HCT116 (cell line): ENCODE results near the gene UBE4A. TPM values are rescaled to one million over a fixed set of nuclear protein-coding genes. Genes with fewer than 3 reads are reported as not detected.

Source experiments
- ATAC-seq: fragments of 200-7000 bp; cut with Tn5 transposase; 2 replicates; pipeline ENCODE4 v1.9.1; 2020; ENCODE audit warnings: mild to moderate bottlenecking, moderate library complexity
- BruUV-seq: library from RNA; stranded (reverse); fragments of 400-500 nt; replicated peaks from 2 replicates; lab custom pipeline; 2021; lab: Mats Ljungman, UMichigan
- CTCF ChIA-PET: fragments of 300-600 bp; sonication (Branson Sonifier 250); formaldehyde crosslinking; loops from one replicate; lab custom pipeline; 2021; ENCODE audit warnings: antibody characterized with exemption; lab: Charles Lee
- POLR2A ChIA-PET: fragments of 300-600, 350-600 bp; sonication (Branson Sonifier 250); formaldehyde crosslinking; loops from one replicate; lab custom pipeline; 2021; ENCODE audit warnings: antibody characterized with exemption; lab: Charles Lee
- RAD21 ChIA-PET, 2 experiments: fragments of 300-600 bp; sonication (Branson Sonifier 250); formaldehyde crosslinking; loops; one replicate each; lab custom pipeline; 2023; ENCODE audit warnings: low total read pairs in 2 of 2; ENCODE audit not compliant: uncharacterized antibody in 2 of 2, unreplicated experiment in 2 of 2, low non-redundant PET in 1 of 2; lab: Charles Lee
- DNase-seq: peaks from one replicate; pipeline ENCODE4 v3.0.0-alpha.2; 2010; ENCODE audit warnings: low read depth, low spot score
- H2AFZ ChIP-seq: fragments of 200-600 bp; shearing (Covaris generic), sonication (generic); 2 replicates; pipeline ENCODE4 v1.6.1; 2017; ENCODE audit warnings: low read depth, mixed run types, mixed read lengths, antibody characterized with exemption, low read length; ENCODE audit not compliant: poor library complexity, severe bottlenecking
- H3K27ac ChIP-seq: 2 replicates; pipeline ENCODE4 v1.5.1; 2012; ENCODE audit warnings: low read depth, low read length
- H3K27me3 ChIP-seq: fragments of 200-600 bp; sonication (generic); 2 replicates; pipeline ENCODE4 v1.6.1; 2016; ENCODE audit warnings: mixed run types, low read length, mixed read lengths; ENCODE audit not compliant: insufficient read depth
- H3K36me3 ChIP-seq, 2 experiments: fragments of 200-500 bp in 1 of 2; fragments of 200-600 bp in 1 of 2; sonication (Bioruptor generic) in 1 of 2; sonication (generic) in 1 of 2; 2 replicates each; pipeline versions ENCODE4 v1.5.1 to v1.6.1; 2014 to 2016; ENCODE audit warnings: low read length in 2 of 2, inconsistent platforms in 1 of 2, mixed read lengths in 1 of 2, mixed run types in 1 of 2; ENCODE audit not compliant: insufficient read depth in 2 of 2, control insufficient read depth in 1 of 2
- H3K4me1 ChIP-seq, 2 experiments: fragments of 200-600 bp in 1 of 2; sonication (generic) in 1 of 2; 2 replicates each; pipeline versions ENCODE4 v1.5.1 to v1.6.1; 2012 to 2017; ENCODE audit warnings: low read length in 2 of 2, inconsistent platforms in 1 of 2, mild to moderate bottlenecking in 1 of 2, mixed read lengths in 1 of 2, mixed run types in 1 of 2, moderate library complexity in 1 of 2; ENCODE audit not compliant: insufficient read depth in 2 of 2, control insufficient read depth in 1 of 2
- H3K4me2 ChIP-seq: fragments of 200-600 bp; sonication (generic); 2 replicates; pipeline ENCODE4 v1.6.1; 2017; ENCODE audit warnings: mixed run types, low read length, mixed read lengths
- H3K4me3 ChIP-seq, 2 experiments: fragments of 200-600 bp in 1 of 2; sonication (generic) in 1 of 2; replicated peaks in 1 of 2; 2 replicates each; pipeline ENCODE4 v1.5.1; 2011 to 2016; ENCODE audit warnings: low read length in 2 of 2, control low read depth in 1 of 2, low read depth in 1 of 2, mild to moderate bottlenecking in 1 of 2, mixed read lengths in 1 of 2, mixed run types in 1 of 2
- H3K79me2 ChIP-seq: fragments of 200-600 bp; sonication (generic); 2 replicates; pipeline ENCODE4 v1.6.1; 2017; ENCODE audit warnings: mild to moderate bottlenecking, mixed run types, low read length, moderate library complexity, mixed read lengths; ENCODE audit not compliant: insufficient read depth
- H3K9ac ChIP-seq: fragments of 200-600 bp; sonication (generic); 2 replicates; pipeline ENCODE4 v1.6.1; 2016; ENCODE audit warnings: low read length, mixed read lengths
- H3K9me2 ChIP-seq: fragments of 200-600 bp; sonication (generic), shearing (Covaris generic); 2 replicates; pipeline ENCODE4 v1.6.1; 2017; ENCODE audit warnings: mixed run types, mild to moderate bottlenecking, moderate library complexity; ENCODE audit not compliant: insufficient read depth
- H3K9me3 ChIP-seq, 2 experiments: fragments of 200-500 bp in 1 of 2; fragments of 200-600 bp in 1 of 2; sonication (Bioruptor generic) in 1 of 2; sonication (generic) in 1 of 2; 2 replicates each; pipeline ENCODE4 v1.6.1; 2014 to 2017; ENCODE audit warnings: low read length in 2 of 2, mixed read lengths in 2 of 2, inconsistent platforms in 1 of 2, low read depth in 1 of 2, mild to moderate bottlenecking in 1 of 2, mixed run types in 1 of 2, moderate library complexity in 1 of 2; ENCODE audit not compliant: control insufficient read depth in 1 of 2, insufficient read depth in 1 of 2
- H4K20me1 ChIP-seq: fragments of 200-600 bp; sonication (generic), shearing (Covaris generic); 2 replicates; pipeline ENCODE4 v1.6.1; 2017; ENCODE audit warnings: mixed run types, mild to moderate bottlenecking, moderate library complexity; ENCODE audit not compliant: insufficient read depth
- CBX3 ChIP-seq: IDR thresholded peaks from 2 replicates; pipeline ENCODE4 v1.6.1; 2012; ENCODE audit warnings: low read depth
- CEBPB ChIP-seq: IDR thresholded peaks from 2 replicates; pipeline ENCODE4 v1.6.1; 2012; ENCODE audit warnings: low read depth
- EGR1 ChIP-seq: IDR thresholded peaks from 2 replicates; pipeline ENCODE4 v1.6.1; 2012; ENCODE audit warnings: low read depth
- ELF1 ChIP-seq: IDR thresholded peaks from 2 replicates; pipeline ENCODE4 v1.6.1; 2012; ENCODE audit warnings: low read depth, borderline replicate concordance
- EZH2 ChIP-seq: fragments of 200-600 bp; sonication (generic); IDR thresholded peaks from 2 replicates; pipeline ENCODE4 v1.6.1; 2017; ENCODE audit warnings: antibody characterized with exemption, mixed run types
- EZH2phosphoT487 ChIP-seq: fragments of 200-600 bp; IDR thresholded peaks from 2 replicates; pipeline ENCODE4 v1.6.1; 2018; ENCODE audit warnings: antibody characterized with exemption, borderline replicate concordance
- FOSL1 ChIP-seq: IDR thresholded peaks from 2 replicates; pipeline ENCODE4 v1.6.1; 2012; ENCODE audit warnings: low read depth
- POLR2A ChIP-seq: IDR thresholded peaks from 2 replicates; pipeline ENCODE4 v1.7.0; 2011; ENCODE audit warnings: borderline replicate concordance; ENCODE audit not compliant: insufficient read depth, insufficient read length; ENCODE audit errors: extremely low read depth
- POLR2AphosphoS5 ChIP-seq: IDR thresholded peaks from 2 replicates; pipeline ENCODE4 v1.6.1; 2011; ENCODE audit warnings: mild to moderate bottlenecking, low read depth, low read length, moderate library complexity
- RAD21 ChIP-seq: IDR thresholded peaks from 2 replicates; pipeline ENCODE4 v1.6.1; 2012; ENCODE audit warnings: low read depth, mild to moderate bottlenecking
- TCF7L2 ChIP-seq: IDR thresholded peaks from 2 replicates; pipeline ENCODE4 v1.7.0; 2011; ENCODE audit warnings: borderline replicate concordance, inconsistent platforms; ENCODE audit not compliant: insufficient read depth, insufficient read length; ENCODE audit errors: extremely low read depth
- YY1 ChIP-seq: IDR thresholded peaks from 2 replicates; pipeline ENCODE4 v1.6.1; 2011; ENCODE audit warnings: low read length, low read depth, moderate library complexity, mild to moderate bottlenecking; ENCODE audit not compliant: insufficient replicate concordance; ENCODE audit errors: extremely low read depth
- ZNF274 ChIP-seq: fragments of 200-500 bp; sonication (Bioruptor generic); IDR thresholded peaks from 2 replicates; pipeline ENCODE4 v1.6.1; 2014; ENCODE audit warnings: mild to moderate bottlenecking, low read depth, low read length, inconsistent platforms
- intact Hi-C: fragments of 100-400 bp; cut with micrococcal nuclease; formaldehyde crosslinking; loops from 2 replicates; pipeline ENCODE4 v1.10.0; 2022
- total RNA-seq: library from RNA; stranded (reverse); gene quantifications from one replicate; pipeline ENCODE4 v1.2.1, GENCODE V29; 2021; ENCODE audit not compliant: unreplicated experiment
- TF ChIP-seq, protein P1 (sequence below): IDR thresholded peaks from 2 replicates; pipeline ENCODE4 v1.6.1; 2012
- TF ChIP-seq, protein P2 (sequence below): IDR thresholded peaks from 2 replicates; pipeline ENCODE4 v1.6.1; 2012
- TF ChIP-seq, protein P3 (sequence below), 3 experiments: fragments of 200-600 bp in 1 of 3; sonication (generic) in 1 of 3; IDR thresholded peaks in 2 of 3; conservative IDR thresholded peaks in 1 of 3; 2 replicates each; pipeline ENCODE4 v1.5.1; 2012 to 2017; ENCODE audit warnings: low read depth in 2 of 3, low read length in 2 of 3, antibody characterized with exemption in 1 of 3, borderline replicate concordance in 1 of 3, control low read depth in 1 of 3, mild to moderate bottlenecking in 1 of 3, mixed read lengths in 1 of 3, mixed run types in 1 of 3, moderate library complexity in 1 of 3; ENCODE audit not compliant: insufficient read depth in 1 of 3

Gene UBE4A
- total RNA-seq, 1 experiment from 2014 or later = 49.9 TPM

DNA sequence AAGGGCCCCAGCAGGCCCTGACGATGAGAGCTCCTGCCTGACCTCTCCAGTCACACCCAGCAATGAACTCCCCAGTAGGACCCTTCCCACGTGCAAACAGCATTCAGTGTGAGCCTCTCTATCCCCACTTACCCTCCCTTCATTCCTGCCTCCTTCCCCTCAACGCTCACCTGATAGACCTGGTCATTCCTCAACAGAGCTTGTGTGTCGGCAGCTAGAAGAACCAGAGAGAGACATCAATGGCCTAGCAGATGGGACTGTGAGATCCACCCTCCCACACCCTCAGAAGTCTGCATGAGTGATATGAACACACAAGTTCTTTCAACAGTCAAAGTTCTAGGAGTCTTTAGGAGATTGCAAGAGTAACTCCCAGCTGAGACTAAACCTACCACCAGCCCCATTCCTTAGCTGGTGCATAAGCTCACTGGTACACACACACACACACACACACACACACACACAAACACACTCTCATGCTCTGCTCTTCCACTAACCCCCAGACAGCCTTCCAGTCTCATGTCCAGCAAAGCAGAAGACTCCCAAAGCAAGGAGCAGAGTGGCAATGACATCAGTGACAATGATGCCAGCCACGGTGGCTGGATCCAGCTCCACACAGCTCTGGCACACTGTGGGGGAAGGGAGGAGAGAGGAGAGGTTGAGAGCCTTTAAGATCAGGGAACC is 20.0 kb upstream of the UBE4A start:
- ATAC-seq (no peak), DNase-seq (no peak)
- Histone ChIP-seq H3K9me2 (no peaks in the 10 kb centered on the region), H3K4me1 (peaks cover 0 to 4% of the 10 kb centered on the region in 2 experiments; a peak in 2 of 4 replicates), H2AFZ (no peak overlapping the region), H3K9me3 (no peaks in the 10 kb centered on the region), H4K20me1 (no peaks in the 10 kb centered on the region), H3K9ac (no peak overlapping the region), H3K36me3 (no peaks in the 10 kb centered on the region), H3K27ac (no peak overlapping the region), H3K27me3 (no peaks in the 10 kb centered on the region), H3K4me3 (no peak overlapping the region), H3K79me2 (no peaks in the 10 kb centered on the region), H3K4me2 (no peak overlapping the region)
- intact Hi-C loops = no loop called here
- TF ChIP-seq CEBPB (no peak), EZH2 (no peak), YY1 (no peak), ZNF274 (no peak), TCF7L2 (no peak), CBX3 (no peak), POLR2A (no peak), RAD21 (no peak), FOSL1 (no peak), EZH2phosphoT487 (no peak), POLR2AphosphoS5 (no peak), ELF1 (no peak), EGR1 (no peak)
- TF ChIP-seq, protein P1, sequence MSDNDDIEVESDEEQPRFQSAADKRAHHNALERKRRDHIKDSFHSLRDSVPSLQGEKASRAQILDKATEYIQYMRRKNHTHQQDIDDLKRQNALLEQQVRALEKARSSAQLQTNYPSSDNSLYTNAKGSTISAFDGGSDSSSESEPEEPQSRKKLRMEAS = no peak
- TF ChIP-seq, protein P2, sequence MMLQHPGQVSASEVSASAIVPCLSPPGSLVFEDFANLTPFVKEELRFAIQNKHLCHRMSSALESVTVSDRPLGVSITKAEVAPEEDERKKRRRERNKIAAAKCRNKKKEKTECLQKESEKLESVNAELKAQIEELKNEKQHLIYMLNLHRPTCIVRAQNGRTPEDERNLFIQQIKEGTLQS = no peak
- TF ChIP-seq, protein P3, sequence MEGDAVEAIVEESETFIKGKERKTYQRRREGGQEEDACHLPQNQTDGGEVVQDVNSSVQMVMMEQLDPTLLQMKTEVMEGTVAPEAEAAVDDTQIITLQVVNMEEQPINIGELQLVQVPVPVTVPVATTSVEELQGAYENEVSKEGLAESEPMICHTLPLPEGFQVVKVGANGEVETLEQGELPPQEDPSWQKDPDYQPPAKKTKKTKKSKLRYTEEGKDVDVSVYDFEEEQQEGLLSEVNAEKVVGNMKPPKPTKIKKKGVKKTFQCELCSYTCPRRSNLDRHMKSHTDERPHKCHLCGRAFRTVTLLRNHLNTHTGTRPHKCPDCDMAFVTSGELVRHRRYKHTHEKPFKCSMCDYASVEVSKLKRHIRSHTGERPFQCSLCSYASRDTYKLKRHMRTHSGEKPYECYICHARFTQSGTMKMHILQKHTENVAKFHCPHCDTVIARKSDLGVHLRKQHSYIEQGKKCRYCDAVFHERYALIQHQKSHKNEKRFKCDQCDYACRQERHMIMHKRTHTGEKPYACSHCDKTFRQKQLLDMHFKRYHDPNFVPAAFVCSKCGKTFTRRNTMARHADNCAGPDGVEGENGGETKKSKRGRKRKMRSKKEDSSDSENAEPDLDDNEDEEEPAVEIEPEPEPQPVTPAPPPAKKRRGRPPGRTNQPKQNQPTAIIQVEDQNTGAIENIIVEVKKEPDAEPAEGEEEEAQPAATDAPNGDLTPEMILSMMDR (IDR thresholded peaks at IDR 0.05 in 2 of 3, conservative IDR thresholded peaks at IDR 0.05 in 1 of 3; ENCODE audit: borderline replicate concordance in 1 of 3, insufficient read depth in 1 of 3, low read depth in 2 of 3, low read length in 2 of 3) = no peak
- RAD21 ChIA-PET = no interaction called here
- POLR2A ChIA-PET = no interaction called here
- BruUV-seq = no TSS peak
- CTCF ChIA-PET = interaction anchor here (0.7 kb wide), 1 partner anchor 141 kb away, joined by 4 read pairs; no protein-coding TSS in a partner anchor
